Stimulated activated CD4-positive, alpha-beta T cell treated with anti-CD3 and anti-CD28 coated beads, TNF-alpha, amount 100 ng/mL, for 48 hours (primary cell): Measurements from ENCODE around the gene TTLL12.

Source experiments
- DNase-seq, 3 donors: peaks; one replicate each; pipeline ENCODE4 v3.0.0-alpha.2; 2020; ENCODE audit warnings: low read depth in 3 of 3

TTLL12 gene

DNA sequence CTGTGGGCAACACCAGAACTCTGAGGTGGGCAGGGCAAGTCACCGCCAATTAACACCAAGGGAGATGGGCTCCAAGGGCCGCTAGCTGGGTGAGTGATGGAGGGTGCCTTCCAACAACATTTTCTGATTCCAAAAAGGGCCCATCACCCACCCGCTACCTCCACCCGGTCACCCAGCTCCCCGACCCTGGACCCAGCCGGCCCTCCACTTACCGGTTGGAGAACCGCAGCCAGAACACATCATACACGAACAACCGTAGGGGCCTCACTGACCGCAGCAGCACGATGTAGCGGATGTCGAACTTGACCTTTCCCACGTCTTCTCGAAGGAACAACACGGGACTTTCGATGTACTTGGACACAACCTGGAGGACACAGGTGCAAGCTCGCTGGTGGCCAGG, 14.7 kb downstream of the TTLL12 start:
- no peak for DNase-seq

DNA sequence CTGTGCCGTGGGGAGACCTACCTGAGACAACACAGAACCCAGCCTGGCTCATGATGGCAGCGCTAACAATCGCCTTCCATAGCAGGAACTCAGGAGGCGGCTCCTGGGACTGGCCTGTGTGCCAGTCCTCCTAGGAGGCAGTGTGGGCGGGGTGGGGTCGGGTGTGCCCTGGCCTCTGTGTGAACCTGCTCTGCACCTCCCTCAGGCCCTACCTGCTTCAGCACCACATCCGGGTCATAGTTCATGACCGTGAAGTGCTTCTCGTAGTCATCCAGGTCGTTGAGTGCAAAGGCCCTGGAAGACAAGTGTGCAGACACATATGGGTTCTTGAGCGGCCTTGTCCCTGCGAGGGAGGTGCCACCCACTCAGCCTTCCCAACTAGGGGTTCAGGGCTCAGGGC, 15.3 kb downstream of the TTLL12 start:
- no peak for DNase-seq

DNA sequence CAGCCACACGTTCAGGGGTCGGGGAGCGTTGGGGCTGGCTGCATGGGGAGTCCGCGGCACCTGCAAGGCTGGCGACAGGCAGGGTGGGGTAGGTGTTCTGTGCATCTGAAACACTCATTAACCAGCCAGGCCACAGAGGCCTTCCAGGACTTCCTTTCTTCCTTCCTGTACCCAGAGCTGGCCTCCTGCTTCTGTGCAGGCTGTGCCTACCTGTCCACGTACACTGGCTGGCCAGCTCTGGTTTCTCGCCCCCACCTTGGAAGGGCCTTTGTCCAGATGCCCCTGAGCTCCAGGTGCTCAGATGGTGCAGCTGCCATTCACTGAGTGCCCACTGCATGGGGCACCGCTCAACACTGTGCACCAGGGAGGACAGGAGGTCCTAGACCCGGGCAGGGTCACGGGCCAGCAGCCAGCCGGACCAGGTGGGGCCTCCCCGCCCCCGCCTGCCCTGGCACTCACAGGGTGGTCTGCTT, 15.9 kb downstream of the TTLL12 start:
- DNase-seq = no peak

DNA sequence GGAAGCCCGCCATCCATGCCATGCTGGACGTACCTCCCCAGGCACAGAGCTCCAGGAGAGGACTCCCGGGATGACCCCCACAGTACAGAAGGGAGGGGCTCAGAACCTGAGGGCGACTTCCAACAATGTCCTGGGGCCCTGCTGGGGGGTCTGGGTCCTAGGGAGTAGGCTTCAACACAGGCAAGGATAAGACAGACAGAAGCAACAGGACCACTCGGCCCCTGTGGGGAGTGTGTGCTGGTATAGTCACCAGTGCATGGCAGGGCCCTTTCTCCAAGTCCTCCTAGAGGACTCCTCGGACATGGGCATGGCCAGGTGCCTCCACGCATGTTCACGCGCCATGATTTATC, 16.8 kb downstream of the TTLL12 start:
- no peak for DNase-seq

DNA sequence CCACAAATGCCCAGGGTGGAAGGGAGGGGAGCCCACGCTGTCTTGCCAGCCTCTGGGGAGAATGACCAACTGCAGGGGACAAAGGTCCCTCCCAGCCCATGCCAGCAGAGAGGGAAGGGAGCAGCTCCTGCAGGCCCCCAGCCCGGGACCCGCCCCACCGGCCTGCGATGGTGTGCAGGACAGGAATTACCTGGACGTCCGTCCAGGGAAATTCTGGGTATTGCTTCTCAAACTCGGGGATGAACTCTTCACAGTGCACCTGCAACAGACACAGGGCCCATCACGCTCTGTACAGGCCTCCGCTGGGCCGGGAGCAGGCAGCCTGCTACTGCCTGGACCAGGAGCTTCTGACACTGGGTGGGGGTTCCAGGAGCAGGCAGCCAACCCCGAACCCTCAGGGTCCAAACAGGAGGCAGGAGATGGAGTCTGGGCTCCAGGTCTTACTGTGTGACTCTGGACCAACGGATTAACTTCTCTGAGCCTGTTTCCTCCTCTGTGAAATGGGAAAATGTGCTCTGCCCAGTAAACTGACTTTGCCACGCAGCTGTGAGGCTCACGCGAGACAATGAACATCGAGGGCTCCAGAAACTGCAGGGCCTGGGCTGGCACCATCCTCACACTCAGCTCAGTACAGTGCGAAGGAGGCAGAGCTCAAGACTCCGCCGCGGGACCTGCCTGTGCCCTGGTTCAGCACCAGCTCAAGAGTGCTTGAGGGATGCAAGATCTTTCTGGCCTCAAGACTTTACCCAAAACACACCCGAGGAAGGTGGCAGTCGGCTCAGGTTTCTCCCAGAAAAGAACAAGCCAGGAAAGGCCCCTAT, 17.4 kb downstream of the TTLL12 start:
- DNase-seq = no peak

DNA sequence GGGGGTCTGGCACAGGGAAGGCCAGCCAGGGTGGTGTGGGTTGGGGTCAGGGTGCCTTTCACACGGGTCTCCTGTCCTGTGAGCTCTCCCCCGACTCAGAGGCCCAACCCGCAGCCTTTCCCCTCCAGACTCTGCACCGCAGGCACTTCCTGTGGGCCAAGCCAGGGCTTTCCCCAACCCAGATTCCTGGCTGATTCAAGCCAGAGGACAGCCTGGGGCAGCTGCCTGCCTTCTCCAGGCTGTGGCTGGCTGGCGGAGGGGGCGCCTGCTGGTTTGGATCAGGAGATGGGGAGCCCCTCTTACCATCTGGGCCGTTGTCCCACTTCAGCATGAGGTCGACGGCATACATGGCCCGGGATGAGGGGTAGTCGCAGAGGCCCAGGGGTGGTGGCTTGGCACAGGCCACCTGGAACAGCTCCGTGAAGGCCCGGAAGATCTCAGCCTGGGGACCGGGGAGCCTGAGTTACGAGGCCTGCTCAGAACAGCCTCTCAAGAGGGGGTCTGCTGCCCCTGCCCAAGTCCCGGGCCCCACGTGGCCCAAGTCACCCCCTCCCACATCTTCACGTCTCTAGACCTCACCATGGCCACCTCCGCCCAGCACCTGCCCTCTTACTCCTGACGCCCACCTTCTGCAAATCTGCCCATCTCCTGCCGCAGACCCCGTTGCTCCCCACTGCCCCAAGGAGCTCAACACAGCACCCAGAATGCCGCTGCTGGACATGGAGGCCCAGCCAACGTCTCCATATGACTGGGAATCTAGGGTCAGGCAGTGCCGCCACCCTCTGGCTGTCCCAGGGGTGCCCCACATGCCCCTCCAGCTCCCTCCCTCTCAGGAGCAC, 18.2 kb downstream of the TTLL12 start:
- DNase-seq = no peak

DNA sequence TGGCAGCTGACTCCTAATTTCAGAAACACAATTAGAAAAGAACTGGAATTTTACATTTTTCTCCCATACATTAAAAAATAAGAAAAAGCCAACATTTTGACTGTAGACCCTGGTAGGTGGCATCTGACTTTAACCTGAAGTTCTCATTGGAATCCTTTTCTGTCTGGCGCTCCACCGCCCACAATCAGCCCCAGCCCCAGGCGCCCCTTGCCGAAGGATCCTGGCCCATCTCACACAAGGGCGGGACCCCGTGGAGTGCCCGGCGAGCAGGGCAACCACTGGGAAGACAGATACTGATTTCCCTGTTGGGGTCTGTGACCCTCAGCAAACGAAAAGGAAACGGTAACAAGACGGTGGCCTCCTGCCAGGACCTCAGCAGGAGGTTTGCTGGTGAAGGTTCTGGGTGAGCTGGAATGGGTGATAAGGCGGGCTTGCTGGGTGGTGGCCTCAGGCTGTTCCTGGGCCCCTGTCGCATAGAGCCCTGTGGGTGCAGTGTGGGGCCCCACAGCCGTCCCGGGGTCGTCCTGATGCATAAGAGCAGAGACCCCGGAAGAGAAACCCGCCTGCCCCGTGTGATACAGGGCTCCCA, 19.8 kb downstream of the TTLL12 start:
- DNase-seq = no peak

DNA sequence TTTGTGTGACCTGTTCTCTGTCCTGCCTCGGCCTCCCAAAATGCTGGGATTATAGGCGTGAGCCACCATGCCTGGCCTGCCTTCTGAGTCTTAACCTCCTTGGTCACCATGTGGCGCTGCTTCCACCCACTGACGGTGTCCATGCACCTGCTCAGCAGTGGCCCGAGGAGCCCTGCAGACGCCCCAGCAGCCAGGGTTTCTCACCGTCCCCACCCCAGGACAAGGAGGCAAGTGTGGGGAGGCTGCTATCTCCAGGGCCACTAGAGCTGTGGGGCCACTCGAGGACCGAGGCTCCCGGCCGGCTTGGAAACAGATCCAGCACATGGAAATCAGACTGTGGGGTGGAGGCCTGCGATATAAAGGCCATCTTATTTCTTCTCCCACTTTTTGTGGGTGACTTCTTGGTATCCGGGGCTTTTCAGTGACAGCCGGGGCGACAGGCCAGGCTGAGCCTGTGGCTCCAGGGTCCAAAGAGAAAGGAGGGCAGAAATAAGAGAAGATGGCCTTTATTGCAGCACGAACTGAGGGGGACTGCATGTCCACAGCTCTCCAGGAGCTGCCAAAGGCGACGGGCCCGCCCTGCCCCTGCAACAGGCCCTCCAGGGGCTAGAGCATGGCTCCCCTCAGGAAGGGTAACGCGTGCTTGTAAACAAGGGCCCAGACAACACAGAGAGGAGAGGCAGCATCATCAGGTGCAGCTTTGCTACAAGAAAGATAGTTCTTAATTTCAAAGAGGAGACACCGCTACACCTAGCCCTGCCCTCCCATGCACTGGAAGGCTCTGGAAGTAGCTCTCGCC, 20.6 kb downstream of the TTLL12 start:
- DNase-seq = no peak

DNA sequence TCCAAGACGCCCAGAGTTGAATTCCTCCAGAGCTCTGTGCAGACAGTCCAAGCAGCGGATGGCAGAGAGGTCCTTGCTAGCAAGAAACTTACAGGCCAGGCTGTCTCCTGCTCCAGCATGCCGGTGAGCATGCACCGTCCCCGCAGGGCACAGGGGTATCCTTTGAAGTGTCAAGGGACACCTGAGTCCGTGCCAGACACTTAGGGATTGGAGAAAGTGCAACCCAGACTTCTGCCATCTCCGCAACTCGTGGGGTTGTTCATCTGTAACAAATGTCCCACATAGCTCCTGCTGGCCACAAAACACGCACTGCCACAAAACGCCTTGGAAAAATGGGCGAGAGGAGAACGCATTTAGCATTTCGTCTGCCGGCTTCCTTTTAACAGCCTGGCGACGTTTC, 22.3 kb downstream of the TTLL12 start:
- DNase-seq = no peak

DNA sequence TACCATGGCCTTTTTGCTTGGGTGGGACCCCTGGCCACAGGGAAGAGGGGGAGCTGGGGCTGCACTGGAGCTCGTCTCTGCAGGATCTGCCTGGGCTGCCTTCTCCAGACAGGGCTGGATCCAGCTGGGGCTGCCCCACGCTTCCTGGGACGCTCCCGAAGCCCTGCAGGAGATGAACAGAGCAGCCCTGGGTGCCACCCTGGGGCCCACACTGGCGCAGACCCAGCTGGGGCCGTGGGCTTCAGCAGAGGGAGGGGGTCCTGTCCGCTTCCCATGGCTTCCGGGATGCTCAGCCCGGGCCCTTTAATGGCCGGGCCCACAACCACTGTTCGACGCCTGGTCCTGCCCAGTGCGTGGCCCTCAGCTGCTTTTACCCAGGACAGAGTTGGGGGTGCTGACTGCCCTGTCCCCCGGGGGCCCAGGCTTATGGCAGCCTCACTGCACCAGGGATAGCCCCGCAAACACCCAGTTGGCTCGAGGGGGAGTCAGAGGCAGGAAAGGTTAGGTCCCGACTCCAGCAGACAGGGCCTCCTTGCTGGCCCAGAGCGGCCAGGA, 23.6 kb downstream of the TTLL12 start:
- DNase-seq = no peak

DNA sequence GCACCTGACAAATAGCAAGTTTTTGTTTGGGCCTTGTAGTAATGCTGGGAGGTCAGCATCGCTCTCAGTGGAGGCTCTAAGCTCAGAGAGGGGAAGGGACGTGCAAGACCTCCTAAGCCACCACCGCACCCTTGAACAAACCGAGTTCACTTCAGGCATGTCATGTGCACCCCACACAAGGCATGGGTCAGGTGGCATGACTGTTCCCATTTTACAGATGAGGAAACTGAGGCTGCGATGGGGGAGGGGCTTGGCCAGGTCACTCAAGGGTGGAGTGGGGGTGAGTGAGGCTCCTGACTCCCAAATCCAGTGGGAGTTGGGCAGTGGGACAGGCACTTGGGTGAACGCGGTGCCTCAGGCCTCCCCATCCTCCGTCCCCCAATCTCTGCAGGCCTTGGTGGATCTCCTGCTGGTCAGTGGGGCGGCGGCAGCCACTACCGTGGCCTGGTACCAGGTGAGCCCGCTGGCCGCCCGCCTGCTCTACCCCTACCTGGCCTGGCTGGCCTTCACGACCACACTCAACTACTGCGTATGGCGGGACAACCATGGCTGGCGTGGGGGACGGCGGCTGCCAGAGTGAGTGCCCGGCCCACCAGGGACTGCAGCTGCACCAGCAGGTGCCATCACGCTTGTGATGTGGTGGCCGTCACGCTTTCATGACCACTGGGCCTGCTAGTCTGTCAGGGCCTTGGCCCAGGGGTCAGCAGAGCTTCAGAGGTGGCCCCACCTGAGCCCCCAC, 24.4 kb downstream of the TTLL12 start:
- DNase-seq = no peak

DNA sequence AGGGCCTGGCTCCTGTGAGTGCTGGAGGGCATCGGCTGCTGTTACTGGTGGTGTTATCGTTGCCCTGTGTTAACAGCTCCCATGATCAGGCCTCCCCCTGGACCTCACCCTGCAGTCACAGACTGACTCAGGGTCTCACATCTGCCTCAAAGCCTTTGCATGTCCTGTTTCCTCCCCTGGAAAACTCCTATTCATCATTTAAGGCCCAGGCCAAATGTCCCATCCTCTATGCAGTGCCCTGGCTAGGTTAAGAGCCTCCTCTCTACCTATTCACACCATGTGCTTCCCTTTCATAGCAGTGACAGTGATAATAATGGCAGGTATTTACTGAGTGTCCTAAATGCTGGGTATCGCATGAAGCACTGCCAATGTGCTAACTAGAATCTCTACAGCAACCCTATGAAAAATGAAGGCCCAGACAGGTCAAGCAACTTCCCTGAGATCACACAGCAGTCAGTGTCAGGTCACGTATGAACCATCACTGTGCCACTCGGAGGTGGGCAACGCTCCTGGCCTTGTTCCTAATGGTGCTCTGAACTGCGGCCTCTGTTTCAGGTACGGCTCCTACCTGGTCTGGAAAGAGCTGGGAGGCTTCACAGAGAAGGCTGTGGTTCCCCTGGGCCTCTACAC, 26.3 kb downstream of the TTLL12 start:
- DNase-seq = no peak

DNA sequence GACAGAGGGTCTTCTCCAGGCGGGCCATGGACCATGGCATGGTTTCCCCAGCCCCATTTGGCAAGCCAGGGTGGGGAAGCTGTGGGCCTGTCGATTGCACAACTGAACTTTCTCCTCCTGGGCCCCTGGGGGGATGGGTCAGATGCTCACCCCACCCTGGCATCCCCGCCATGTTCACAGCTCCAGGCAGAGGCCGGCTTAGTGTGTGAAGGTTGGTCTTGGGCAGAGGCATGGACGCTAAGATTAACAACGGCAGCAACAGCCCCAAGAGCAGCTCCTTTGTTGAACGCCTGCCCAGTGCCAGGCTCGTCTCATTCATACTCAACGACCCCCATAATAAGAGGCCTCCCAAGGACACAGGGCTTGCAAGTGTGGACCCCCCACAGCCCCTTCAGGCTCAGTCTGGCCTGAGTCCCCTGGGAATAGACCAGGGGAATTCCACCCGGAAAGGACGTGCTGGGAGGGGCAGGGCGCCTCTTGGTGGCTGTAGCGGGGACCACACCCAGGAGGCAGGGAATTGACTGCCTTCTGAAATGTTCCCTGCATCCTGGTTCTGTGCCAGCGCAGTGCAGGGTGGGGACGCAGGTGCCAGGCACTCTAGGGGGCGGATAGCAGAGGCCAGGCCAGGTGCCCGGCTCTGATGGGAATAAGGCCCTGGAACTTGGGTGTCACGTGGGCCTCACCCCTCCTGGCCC, 27.3 kb downstream of the TTLL12 start:
- DNase-seq = no peak

DNA sequence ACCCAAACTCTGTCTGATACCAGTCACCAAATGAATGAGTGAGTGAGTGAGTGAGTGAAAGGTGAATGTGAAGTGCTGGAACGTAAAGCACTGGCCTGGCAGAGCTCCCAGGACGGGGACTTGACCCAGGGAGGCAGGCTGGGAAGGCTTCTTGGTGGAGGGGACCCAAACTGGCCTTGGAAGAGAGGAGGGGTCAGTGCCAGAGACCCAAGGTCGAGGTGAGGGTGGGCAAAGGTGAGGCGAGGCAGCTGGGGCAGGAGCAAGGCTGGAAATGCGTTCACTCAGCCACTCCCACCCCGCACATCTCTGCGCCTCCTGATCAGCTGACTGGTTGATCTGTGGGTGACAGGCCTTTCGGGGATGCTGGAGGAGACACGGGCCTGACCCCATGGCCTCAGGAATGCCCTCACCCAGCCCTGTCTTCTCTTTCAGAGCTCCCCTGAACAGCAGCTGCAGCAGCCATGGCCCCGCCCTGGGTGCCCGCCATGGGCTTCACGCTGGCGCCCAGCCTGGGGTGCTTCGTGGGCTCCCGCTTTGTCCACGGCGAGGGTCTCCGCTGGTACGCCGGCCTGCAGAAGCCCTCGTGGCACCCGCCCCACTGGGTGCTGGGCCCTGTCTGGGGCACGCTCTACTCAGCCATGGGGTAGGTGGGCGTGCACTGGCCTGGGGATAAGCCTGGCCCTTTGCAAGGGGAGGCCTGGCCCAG, 28.0 kb downstream of the TTLL12 start:
- no peak for DNase-seq

DNA sequence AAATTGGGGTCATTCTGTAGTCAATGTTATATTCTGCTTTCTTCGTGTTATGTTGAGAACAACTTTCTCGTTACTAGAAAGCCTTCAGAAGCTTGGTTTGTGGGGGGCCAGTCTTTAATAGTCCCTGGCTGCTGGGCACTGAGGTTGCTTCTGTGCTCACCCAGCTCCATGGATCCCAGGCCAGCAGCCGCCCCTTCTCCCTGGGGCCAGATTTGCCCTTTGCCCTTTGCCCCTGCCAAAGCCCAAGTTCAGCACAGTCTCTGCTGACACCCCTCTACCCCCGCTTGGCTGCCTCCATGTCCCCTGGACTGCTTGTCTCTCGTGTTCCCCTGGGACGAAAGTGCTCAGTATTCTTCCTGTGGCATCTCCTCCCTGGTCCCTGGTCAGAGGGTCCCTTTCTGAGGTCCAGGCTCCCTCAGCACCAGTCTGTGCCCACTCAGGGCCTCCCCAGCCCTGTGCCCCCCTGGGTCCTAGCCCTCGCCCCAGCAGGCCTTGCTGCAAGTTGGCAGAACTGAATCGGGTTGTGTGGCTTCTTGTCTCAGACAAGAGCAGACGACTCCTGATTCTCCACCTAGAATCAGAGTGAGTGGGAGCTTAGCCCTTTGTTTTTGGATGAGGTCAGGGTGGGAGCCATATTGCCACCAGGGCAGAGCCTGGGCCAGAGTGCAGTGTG, 28.9 kb downstream of the TTLL12 start:
- DNase-seq = no peak

DNA sequence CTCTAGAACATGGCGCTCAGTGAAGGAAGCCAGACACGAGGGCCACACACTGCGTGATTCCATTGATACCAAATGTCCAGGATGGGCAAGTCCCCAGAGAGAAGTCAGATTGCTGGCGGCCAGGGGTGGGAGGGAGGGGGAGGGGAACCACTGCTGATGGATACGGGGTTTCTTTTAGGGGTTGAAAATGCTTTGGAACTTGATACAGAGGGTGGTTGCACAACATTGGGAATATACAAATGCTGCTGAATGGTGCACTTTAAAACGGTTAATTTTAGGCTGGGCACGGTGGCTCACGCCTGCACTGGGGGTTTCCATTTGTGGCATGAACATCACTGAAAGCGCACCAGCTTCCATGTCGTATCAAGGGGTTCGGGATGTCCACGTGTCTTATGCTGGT, 30.5 kb downstream of the TTLL12 start:
- DNase-seq = no peak

DNA sequence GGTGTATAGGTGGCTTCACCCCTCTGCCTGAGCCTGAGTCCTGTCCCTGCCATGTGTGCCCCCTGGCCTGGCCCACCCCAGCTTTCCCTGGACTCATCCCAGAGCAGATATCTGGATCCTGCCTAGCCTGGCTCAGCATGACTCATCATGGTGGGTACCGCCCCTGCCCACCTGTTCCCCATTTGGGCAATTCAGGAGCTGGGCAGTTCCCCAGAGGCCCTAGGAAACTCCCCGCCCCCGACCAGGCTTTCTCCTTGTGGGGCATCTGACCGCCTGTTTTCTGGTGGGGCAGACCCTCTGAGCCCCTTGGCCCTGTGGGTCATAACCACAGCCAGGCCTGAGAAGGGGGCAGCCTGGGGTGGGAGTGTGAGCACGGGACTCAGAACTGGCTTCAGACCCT, 31.1 kb downstream of the TTLL12 start:
- DNase-seq = no peak

DNA sequence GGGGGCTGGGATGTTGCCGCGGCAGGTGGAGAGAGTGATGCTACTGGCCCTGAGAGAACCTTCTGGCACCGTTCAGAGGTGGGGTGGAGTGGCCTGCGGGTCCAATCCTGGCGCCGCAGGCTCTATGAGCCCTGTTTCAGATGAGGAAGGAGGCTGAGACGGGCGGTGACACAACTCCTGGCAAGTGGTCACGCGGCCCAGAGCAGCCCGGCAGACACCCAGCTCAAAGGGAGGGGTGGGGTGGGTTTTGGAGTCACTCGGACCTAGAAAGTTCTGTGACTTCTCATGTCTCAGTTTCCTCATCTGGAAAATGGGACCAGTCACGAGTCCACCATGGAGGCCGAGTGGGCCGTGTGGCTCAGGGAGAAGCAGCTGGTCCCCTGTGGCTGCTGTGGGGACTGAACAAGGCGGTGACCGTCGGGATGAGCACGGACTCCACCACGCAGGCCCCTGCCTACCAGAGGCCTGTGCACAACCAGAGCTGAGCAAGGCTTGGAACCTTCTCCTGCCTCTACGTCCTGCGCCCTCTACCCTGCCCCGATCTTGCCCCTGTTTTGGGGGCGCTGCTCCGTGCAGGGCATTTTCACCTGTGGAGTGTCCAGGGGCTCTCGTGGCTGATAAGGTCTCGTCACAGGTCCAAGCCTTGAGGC, 31.9 kb downstream of the TTLL12 start:
- no peak for DNase-seq
